ENCODE measurements around the gene FDX2.
A peak's percentile ranks its signal among the peaks of the same experiment; 100 is the strongest.

- TF ChIP-seq NCOR1 (IDR thresholded peaks at IDR 0.05; ENCODE audit: borderline replicate concordance, low read length) = no peak
- TF ChIP-seq HMGXB4 (CRISPR knock-in tag; IDR thresholded peaks at IDR 0.05; ENCODE audit: borderline replicate concordance in 1 of 2, low read depth in 1 of 2) = peak in 1 of 2 experiments; percentile 58; a peak in 1 of 4 replicates
- no peak for TF ChIP-seq RBM39 (IDR thresholded peaks at IDR 0.05; ENCODE audit: low read depth, low read length, poor library complexity, severe bottlenecking)
- peak; percentile 65; the same call in 1 of the 2 replicates for TF ChIP-seq ZNF879 (CRISPR knock-in tag; IDR thresholded peaks at IDR 0.05)
- TF ChIP-seq NR3C1 (CRISPR knock-in tag; IDR thresholded peaks at IDR 0.05) = no peak
- no peak for TF ChIP-seq HDAC2 (CRISPR knock-in tag; IDR thresholded peaks at IDR 0.05)
- TF ChIP-seq ZNF143 (CRISPR knock-in tag; IDR thresholded peaks at IDR 0.05) = peak; percentile 39; the same call in 1 of the 2 replicates
- no peak for TF ChIP-seq FOXP4 (CRISPR knock-in tag; IDR thresholded peaks at IDR 0.05)
- no peak for TF ChIP-seq ZNF282 (IDR thresholded peaks at IDR 0.05; ENCODE audit: partially characterized antibody)
- TF ChIP-seq ZBTB33 (CRISPR knock-in tag; IDR thresholded peaks at IDR 0.05) = no peak
- TF ChIP-seq POLR2A (IDR thresholded peaks at IDR 0.05; ENCODE audit: insufficient read depth in 1 of 2, low read depth in 2 of 2, low read length in 2 of 2) = 0 out of 4 replicates have a peak, but pooled peaks of 1 of the 2 experiments have one; percentile 8
- no peak for TF ChIP-seq ZNF850 (CRISPR knock-in tag; conservative IDR thresholded peaks at IDR 0.05)
- TF ChIP-seq NR2F2 (IDR thresholded peaks at IDR 0.05; ENCODE audit: borderline replicate concordance, low read depth) = no peak
These were observed 26.5 kb downstream of the FDX2 start for GRCh38 chr19:10289167-10289835.
